ENCODE results near the gene CSMD2. TPM values are rescaled to one million over a fixed set of nuclear protein-coding genes. Genes with fewer than 3 reads are reported as not detected.

The CSMD2 gene
- polyA plus RNA-seq, 5 donors, result 0.11 to 0.38 (median 0.22) TPM

DNA sequence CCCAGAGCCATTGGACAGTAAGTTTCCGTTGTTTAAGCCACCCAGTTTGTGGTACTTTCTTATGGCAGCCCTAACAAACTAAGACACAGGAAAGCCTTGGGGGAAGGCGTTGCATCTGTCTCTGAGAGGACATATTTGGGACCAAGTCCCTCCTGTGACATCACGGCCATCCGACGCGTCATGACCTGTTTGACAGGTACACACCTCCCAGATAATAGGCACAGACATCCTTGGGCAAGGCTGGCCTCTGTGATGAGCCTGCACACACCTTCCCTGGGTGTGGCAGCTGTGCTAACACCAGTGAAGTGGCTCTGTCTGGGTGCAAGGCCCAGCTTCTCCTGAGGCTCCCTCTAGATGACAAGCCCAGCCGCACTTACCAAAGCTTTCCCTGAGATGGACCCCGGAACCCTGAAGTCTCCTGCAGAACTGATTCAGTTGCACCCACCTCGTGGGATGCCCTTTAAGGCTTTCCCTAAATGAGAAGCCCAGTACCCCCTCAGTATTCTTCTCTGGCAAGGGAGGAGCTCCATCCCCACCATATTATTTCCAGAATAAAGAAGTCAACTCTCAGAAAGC lies 556.1 kb downstream of the CSMD2 start:
- no peak for DNase-seq

DNA sequence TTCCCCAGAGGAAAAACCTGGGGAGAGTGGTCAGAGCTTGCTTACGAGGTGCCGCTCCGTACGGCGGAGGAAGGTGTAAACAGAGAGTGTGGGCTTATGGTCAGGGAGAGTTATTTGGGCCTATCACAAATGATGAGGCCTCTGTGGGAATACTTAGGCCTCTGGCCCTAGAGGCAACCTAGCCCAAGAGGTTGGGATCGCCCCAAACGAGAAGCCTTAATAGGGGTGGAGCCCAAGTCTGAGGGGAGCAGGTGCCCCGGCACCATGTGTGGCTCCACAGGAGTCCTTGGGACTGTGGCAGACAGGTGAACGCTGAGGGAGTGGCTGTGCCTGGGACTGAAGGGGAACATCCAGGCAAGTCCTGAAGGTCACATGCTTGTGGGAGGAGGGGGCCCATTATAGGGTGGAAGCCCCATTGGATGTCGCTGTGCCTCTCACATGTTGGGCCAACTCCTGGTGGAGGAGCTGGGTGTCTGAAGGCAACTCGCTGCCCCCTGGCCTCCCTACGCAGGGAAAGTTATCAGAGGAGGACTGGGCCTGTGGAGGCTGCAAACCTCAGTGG lies 557.5 kb downstream of the CSMD2 start:
- DNase-seq, result no peak

- DNase-seq, result no peak
Measured at GRCh38 chr1:33606272-33606671, 558.8 kb downstream of the CSMD2 start.

DNA sequence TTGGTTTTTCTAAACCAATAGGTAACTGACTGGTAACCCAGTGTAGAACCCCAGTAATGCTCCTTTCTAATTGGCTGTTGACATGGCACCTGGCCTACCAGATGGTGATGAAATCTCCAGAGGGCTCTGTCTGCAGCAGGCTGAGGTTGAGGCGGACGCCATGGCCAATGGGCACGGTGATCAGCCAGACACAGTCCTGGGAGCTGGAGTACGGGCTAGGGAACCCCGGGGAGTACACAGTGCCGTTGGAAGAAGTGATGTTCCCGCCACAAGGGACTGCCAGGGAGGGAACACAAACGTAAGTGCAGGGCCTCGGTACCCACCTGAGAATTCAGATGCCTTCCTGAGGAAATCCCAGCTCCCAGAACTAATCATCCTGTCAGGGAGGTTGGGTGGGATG lies 562.8 kb downstream of the CSMD2 start:
- no peak for DNase-seq

- DNase-seq, result no peak
Measured at GRCh38 chr1:33601751-33602150, 563.3 kb downstream of the CSMD2 start.

GRCh38 chr1:33599516-33600115 lies 565.4 kb downstream of the CSMD2 start:
- DNase-seq, result no peak

DNA sequence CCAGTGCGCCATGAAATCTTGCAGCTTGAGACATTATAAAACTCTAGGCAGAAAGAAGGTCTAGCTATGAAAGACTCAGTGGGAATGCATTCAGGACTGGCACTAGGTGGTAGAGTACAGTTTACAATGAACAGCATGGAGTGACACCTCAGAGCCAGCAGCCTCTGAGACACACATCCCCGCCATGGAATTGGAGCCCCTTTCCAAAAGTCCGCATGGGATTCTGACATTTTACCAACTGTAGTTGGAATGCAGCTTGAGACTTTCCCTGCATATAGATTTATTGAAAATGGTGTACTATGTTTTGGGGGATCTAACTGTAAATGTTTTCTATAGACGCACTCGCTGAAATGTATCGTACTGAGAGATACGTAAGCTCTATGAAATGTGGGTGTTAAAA lies 576.3 kb downstream of the CSMD2 start:
- DNase-seq, result no peak

DNA sequence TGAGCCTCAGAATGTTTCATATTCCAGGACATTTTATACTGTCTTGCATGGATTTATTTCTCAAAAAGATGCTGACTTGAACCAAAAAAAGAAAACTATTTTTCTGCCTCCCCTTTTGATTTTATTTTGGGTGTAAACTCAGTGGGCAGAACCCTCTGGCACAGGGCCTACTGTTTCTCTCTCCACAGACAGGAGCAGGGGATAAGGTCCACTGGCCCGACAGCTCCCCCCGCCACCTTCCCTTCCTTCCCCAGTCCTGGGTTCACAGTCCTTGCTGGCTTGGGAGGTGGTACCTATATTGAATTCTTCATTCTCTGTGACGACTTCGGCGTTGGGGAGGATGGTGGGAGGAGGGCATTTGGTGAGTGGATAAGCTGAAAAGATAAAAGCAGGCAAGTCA lies 578.2 kb downstream of the CSMD2 start:
- DNase-seq, result no peak

DNA sequence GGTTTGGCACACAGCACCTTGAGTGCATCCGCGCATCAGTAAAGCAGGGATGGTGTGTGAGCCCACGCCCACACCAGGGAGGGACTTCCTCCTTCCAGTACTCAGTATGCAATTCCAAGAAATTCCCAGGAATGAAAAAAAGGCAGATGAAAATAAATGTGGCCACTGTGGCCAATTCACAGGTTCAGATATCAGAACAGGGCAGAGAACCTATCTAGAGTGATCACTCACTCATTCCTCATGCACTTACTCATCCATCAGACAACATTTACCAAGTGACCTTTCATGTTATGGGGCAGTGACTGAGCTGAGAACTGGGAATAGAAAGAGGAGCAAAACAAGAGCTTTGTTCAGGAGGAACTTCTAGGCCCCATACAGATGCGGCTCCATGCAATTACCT lies 578.9 kb downstream of the CSMD2 start:
- no peak for DNase-seq

DNA sequence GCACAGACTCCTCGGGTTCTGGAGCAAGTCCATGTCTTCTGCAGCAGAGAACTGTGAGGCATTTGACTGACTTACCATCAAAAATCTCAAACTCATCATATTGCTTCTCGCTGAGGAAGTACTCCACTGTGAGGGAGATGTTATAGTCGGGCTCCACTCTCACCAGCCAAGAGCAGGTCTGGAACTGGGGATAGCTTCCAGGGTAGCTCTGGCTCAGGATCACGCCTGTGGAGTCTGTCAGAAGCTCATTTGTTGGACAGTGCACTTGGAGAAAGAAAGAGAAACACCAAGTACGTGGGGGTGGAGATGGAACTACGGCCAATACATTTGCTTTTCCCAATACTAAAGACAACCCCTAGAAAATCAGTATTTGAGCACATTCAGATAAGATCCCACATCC lies 581.5 kb downstream of the CSMD2 start:
- DNase-seq, result no peak

- DNase-seq, result no peak
Measured at GRCh38 chr1:33578557-33579448, 586.2 kb downstream of the CSMD2 start.

DNA sequence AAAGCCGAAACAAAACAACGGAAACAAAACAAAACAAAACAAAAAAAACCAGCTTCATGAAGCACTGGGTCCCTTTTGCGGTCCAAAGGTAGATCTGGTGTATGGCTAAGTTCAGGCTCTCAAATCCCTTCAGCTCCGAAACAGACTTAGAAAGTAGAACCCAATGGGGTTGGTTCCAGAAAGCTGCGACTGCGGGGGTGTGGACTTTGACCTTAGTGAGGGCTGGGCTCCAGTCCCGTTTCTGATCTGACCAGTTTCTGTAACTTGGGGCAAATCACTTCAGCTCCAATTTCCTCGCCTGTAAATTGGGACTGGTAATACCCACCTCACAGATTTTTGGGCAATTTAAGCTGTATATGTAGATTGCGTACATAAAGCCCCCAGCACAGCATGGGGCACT lies 587.4 kb downstream of the CSMD2 start:
- DNase-seq, result no peak

DNA sequence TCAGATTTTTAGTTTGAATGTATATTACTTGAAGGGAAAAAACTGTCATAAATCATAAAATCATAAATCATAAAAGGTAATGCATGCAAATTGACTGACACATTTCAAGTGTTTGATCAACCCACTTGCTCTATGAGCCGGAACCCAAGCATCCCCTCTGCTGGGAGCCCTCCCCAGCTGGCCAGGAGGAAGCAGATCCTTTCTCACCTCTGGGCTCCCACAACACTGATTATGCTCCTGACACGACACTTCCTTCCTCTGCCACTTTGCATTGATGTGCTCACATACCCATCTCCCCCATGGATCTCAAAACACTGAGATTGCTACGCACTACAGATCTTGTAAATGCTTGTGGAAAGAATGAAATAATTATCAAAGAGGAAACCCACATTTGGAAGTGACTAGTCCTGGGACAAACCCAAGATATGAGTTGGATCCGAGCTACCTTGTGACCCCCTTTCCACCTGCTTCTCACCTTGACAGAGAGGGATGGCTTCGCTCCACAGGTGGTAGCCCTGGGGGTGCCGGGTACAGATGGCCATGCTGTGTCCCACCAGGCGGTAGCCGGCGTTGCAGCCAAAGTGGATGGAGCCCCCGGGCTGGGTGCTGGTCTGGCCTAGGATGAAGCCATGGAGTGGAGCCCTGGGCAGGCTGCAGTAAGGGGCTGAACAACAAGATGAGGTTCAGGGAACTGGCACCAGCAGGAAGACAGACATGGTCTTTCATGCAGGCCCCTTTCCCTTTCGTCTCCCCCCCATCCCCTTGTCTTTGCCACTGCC lies 588.0 kb downstream of the CSMD2 start:
- DNase-seq, result no peak

DNA sequence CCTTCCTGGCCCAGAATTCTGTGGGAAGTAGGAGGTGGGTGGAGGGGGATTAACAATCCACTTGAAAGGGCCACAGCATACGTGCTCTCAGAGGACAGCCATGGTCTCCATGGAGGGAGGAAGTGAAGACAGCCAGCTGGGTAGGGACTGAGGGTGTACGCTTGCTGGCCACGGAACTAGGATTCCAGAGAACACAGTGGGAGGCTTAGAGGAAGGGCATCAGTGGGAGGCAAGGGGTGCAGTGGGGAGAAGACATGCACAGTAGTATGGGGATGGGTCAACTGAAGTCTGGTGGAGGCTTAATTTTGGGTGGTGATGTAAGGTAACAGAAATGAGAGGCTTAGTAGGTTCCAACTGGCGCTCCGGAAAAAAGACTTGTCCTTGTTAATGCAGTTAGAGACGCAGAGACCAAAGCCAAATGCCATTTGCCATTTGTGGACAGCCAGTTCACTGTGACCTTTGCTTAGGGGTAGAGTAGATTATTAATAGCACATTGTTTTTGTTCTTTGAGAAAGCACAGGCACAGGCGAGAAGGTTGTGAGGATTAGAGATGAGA lies 589.6 kb downstream of the CSMD2 start:
- no peak for DNase-seq

GRCh38 chr1:33573661-33574060 lies 591.4 kb downstream of the CSMD2 start:
- DNase-seq, result no peak

DNA sequence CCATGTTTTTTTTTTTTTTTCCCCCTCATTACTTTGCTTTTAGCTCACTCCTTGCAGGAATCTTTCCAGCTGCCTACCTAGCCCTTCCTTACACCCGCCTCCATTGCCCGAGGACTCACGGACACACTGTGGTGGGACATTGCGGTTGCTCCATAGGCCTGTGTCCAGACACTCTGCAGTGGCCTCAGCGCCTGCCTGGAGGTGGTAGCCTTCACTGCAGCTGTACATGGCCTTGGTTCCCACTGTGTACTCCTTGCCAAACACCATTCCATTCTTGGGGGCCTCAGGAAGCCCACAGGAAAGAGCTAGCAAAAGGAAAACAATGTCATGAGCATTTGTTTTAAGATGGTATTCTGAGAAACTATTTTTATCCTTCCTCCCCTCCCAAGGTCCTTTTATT lies 592.6 kb downstream of the CSMD2 start:
- no peak for DNase-seq

DNA sequence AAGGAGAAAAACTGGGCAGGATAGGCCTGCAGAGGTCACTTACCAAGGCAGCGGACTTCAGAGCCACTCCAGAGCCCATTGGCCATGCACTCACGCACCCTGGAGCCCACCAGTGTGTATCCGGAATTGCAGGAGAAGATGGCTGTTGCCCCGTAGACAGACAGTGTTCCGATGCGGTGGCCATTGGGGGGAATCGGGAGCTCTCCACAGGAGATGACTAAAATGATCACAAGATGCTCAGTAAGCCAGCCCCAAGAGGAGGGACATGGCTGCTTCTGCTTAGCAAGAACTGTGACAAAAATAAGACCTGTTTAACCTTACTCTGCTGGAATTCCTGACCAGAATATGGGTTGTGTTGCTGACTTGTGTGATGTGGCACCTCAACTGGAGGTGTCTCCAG lies 595.7 kb downstream of the CSMD2 start:
- no peak for DNase-seq

- no peak for DNase-seq
Measured at GRCh38 chr1:33563699-33564098, 601.3 kb downstream of the CSMD2 start.

DNA sequence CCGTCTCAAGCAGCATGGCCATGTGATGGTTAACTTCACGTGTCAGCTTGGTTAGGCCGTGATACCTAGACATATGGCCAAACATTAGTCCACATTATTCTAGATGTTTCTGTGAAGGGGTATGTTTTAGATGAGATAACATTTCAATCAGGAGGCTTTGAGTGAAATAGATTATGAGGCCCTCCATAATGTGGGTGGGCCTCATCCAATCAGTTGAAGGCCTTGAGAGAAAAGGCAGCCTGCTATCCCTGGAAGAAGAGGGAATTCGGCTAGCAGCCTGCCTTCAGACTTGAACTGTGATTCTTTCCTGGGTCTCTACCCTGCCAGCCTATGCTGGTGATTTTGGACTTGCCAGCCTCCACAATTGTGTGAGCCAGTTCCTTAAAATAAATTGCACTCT lies 602.5 kb downstream of the CSMD2 start:
- no peak for DNase-seq

DNA sequence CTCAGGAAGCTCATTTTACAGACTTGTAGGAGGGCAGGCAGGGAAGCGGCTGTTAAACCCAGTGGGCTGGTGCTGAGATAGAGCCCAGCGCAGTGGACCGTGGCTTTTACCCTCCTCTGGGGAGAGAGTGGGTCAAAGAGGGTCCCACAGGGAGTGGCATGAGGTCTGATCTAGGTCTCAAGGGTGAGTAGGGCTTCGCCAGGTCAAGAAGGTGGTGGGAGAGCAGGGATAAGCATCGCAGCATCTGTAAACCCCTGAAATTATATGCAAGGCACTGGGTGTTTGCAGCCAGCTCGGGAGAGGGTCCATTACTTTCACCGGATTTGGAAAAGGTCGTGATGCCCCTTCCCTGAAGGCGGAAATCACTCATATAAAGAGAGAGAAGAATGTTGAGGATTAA lies 603.5 kb downstream of the CSMD2 start:
- DNase-seq, result no peak

GRCh38 chr1:33560680-33561079 lies 604.4 kb downstream of the CSMD2 start:
- no peak for DNase-seq

DNA sequence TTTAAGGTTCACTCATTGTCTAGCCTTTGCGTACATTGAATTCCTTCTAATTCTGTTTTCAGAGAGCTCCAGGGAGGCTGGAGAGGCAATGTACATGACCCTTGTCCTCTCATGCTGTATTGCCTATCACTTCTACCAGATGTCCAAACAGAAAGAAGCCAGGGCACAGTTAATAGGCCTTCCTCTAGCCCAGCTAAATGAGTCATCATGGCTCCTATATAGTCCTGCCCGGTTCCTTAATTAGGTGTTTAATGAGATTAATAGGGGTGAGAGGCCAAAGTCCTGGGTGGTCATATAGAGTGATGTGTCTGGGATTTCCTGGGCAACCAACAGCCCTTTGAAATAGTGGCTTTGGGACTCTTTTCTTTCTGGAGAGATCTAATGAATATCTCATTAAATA lies 616.3 kb downstream of the CSMD2 start:
- DNase-seq, result no peak

Measured in right lung (tissue), 5 donors.